ENCODE measurements around the gene P2RY6. TPM values are rescaled to one million over a fixed set of nuclear protein-coding genes. Genes with fewer than 3 reads are reported as not detected.

P2RY6 gene
- total and polyA plus RNA-seq, 3 experiments from 2014 or later = 0.20 to 0.24 TPM; not detected in 1

- Mint-ChIP-seq H3K4me3 (no peak overlapping the region), H3K27ac (no peak overlapping the region), H3K36me3 (no peaks in the 10 kb centered on the region), H3K9me3 (no peaks in the 10 kb centered on the region), H3K27me3 (peaks cover 6 to 31% of the 10 kb centered on the region in 2 donors), H3K4me1 (peaks cover 0 to 3% (median 0%) of the 10 kb centered on the region in 3 donors)
- no peak for DNase-seq
- Histone ChIP-seq H3K27me3 (ENCODE audit: insufficient read depth, low read length, poor library complexity, severe bottlenecking) (peaks cover 7% of the 10 kb centered on the region), H3K27ac (ENCODE audit: low read depth, low read length) (no peak overlapping the region), H3K9me3 (ENCODE audit: low read length) (no peaks in the 10 kb centered on the region), H3K4me3 (ENCODE audit: low read length) (no peak overlapping the region), H3K36me3 (ENCODE audit: insufficient read depth, low read length) (no peaks in the 10 kb centered on the region), H3K4me1 (ENCODE audit: insufficient read depth, low read length) (no peaks in the 10 kb centered on the region)
- POLR2A ChIA-PET = no interaction called here
- CTCF ChIA-PET = interaction anchor here (0.9 to 2.8 kb wide), 5 partner anchors 10 to 54 kb away, joined by 3 to 15 read pairs (median 7); partner anchors contain the start of gene ARHGEF17
Observed at GRCh38 chr11:73297231-73297590, 25.1 kb downstream of the P2RY6 start.

GRCh38 chr11:73297702-73298101, 25.6 kb downstream of the P2RY6 start:
- Histone ChIP-seq H3K4me3 (ENCODE audit: low read length) (no peak overlapping the region), H3K4me1 (ENCODE audit: insufficient read depth, low read length) (no peaks in the 10 kb centered on the region), H3K9me3 (ENCODE audit: low read length) (no peaks in the 10 kb centered on the region), H3K36me3 (ENCODE audit: insufficient read depth, low read length) (no peaks in the 10 kb centered on the region), H3K27me3 (ENCODE audit: insufficient read depth, low read length, poor library complexity, severe bottlenecking) (peaks cover 7% of the 10 kb centered on the region), H3K27ac (ENCODE audit: low read depth, low read length) (no peak overlapping the region)
- POLR2A ChIA-PET = no interaction called here
- DNase-seq = no peak
- peaks cover 0 to 3% (median 0%) of the 10 kb centered on the region in 3 donors for H3K4me1 Mint-ChIP-seq
- peaks cover 6 to 34% of the 10 kb centered on the region in 2 donors for H3K27me3 Mint-ChIP-seq
- H3K36me3 Mint-ChIP-seq = no peaks in the 10 kb centered on the region
- H3K9me3 Mint-ChIP-seq = no peaks in the 10 kb centered on the region
- H3K4me3 Mint-ChIP-seq = no peak overlapping the region
- CTCF ChIA-PET = interaction anchor here (0.9 to 2.8 kb wide), 5 partner anchors 10 to 53 kb away, joined by 3 to 15 read pairs (median 7); partner anchors contain the start of gene ARHGEF17
- no peak overlapping the region for H3K27ac Mint-ChIP-seq

GRCh38 chr11:73298233-73298632, 26.1 kb downstream of the P2RY6 start:
- Histone ChIP-seq H3K4me3 (ENCODE audit: low read length) (no peak overlapping the region), H3K36me3 (ENCODE audit: insufficient read depth, low read length) (no peaks in the 10 kb centered on the region), H3K27me3 (ENCODE audit: insufficient read depth, low read length, poor library complexity, severe bottlenecking) (peaks cover 7% of the 10 kb centered on the region), H3K4me1 (ENCODE audit: insufficient read depth, low read length) (no peaks in the 10 kb centered on the region), H3K27ac (ENCODE audit: low read depth, low read length) (no peak overlapping the region), H3K9me3 (ENCODE audit: low read length) (no peaks in the 10 kb centered on the region)
- Mint-ChIP-seq H3K27me3 (peaks cover 10 to 39% of the 10 kb centered on the region in 2 donors), H3K4me3 (no peak overlapping the region), H3K27ac (no peak overlapping the region), H3K36me3 (no peaks in the 10 kb centered on the region), H3K4me1 (peaks cover 0 to 3% (median 0%) of the 10 kb centered on the region in 3 donors), H3K9me3 (no peaks in the 10 kb centered on the region)
- ChIA-PET CTCF (interaction anchor here (0.9 to 2.8 kb wide), 7 partner anchors 8 to 53 kb away, joined by 3 to 15 read pairs (median 5); partner anchors contain the start of gene ARHGEF17), POLR2A (no interaction called here)
- no peak for DNase-seq

GRCh38 chr11:73299751-73300150, 27.6 kb downstream of the P2RY6 start:
- Mint-ChIP-seq H3K9me3 (no peaks in the 10 kb centered on the region), H3K36me3 (no peaks in the 10 kb centered on the region), H3K27me3 (peaks cover 11 to 49% of the 10 kb centered on the region in 2 donors), H3K27ac (no peak overlapping the region), H3K4me3 (no peak overlapping the region), H3K4me1 (peaks cover 0 to 3% (median 0%) of the 10 kb centered on the region in 3 donors)
- Histone ChIP-seq H3K36me3 (ENCODE audit: insufficient read depth, low read length) (no peaks in the 10 kb centered on the region), H3K27ac (ENCODE audit: low read depth, low read length) (no peak overlapping the region), H3K9me3 (ENCODE audit: low read length) (no peaks in the 10 kb centered on the region), H3K4me1 (ENCODE audit: insufficient read depth, low read length) (no peaks in the 10 kb centered on the region), H3K4me3 (ENCODE audit: low read length) (no peak overlapping the region), H3K27me3 (ENCODE audit: insufficient read depth, low read length, poor library complexity, severe bottlenecking) (peaks cover 7% of the 10 kb centered on the region)
- POLR2A ChIA-PET = no interaction called here
- DNase-seq = no peak
- CTCF ChIA-PET = interaction anchor here (0.7 to 2.3 kb wide), 4 partner anchors 10 to 820 kb away, joined by 3 to 9 read pairs (median 4); no protein-coding TSS in a partner anchor

GRCh38 chr11:73306069-73306841, 34.1 kb downstream of the P2RY6 start:
- Mint-ChIP-seq H3K27me3 (peaks cover 18 to 40% of the 10 kb centered on the region in 2 donors), H3K36me3 (peaks cover 0 to 3% (median 0%) of the 10 kb centered on the region in 3 donors), H3K4me1 (peaks cover 9 to 10% (median 10%) of the 10 kb centered on the region in 3 donors), H3K9me3 (no peaks in the 10 kb centered on the region), H3K27ac (peak overlapping the region in 1 of 8 donors; percentile 21), H3K4me3 (peak overlapping the region; percentile 11 to 96 (median 88))
- H3K4me3 ChIP-seq (ENCODE audit: low read length) = no peak overlapping the region
- CTCF ChIA-PET = interaction anchor here (0.6 to 8.1 kb wide), 7 partner anchors 8 to 320 kb away, joined by 3 to 109 read pairs (median 6); partner anchors contain the start of gene P2RY6
- no peaks in the 10 kb centered on the region for H3K36me3 ChIP-seq (ENCODE audit: insufficient read depth, low read length)
- peaks cover 7% of the 10 kb centered on the region for H3K4me1 ChIP-seq (ENCODE audit: insufficient read depth, low read length)
- peaks cover 8% of the 10 kb centered on the region for H3K27me3 ChIP-seq (ENCODE audit: insufficient read depth, low read length, poor library complexity, severe bottlenecking)
- POLR2A ChIA-PET = interaction anchor here (0.5 kb wide), 1 partner anchor 324 kb away, joined by 10 read pairs; no protein-coding TSS in a partner anchor
- DNase-seq = no peak
- H3K9me3 ChIP-seq (ENCODE audit: low read length) = no peaks in the 10 kb centered on the region
- no peak overlapping the region for H3K27ac ChIP-seq (ENCODE audit: low read depth, low read length)

GRCh38 chr11:73306977-73307322, 34.8 kb downstream of the P2RY6 start:
- H3K9me3 ChIP-seq (ENCODE audit: low read length) = no peaks in the 10 kb centered on the region
- peak overlapping the region; percentile 25 for H3K27ac ChIP-seq (ENCODE audit: low read depth, low read length)
- H3K27me3 Mint-ChIP-seq = peaks cover 17 to 37% of the 10 kb centered on the region in 2 donors
- POLR2A ChIA-PET = interaction anchor here (1.7 kb wide), 1 partner anchor 29 kb away, joined by 7 read pairs; no protein-coding TSS in a partner anchor
- peaks cover 0 to 3% (median 0%) of the 10 kb centered on the region in 3 donors for H3K36me3 Mint-ChIP-seq
- H3K4me3 Mint-ChIP-seq = peak overlapping the region; percentile 86 to 96 (median 89)
- CTCF ChIA-PET = interaction anchor here (0.6 to 8.1 kb wide), 9 partner anchors 9 to 354 kb away, joined by 3 to 109 read pairs (median 6); partner anchors contain the start of gene P2RY6
- H3K36me3 ChIP-seq (ENCODE audit: insufficient read depth, low read length) = no peaks in the 10 kb centered on the region
- H3K4me1 Mint-ChIP-seq = peaks cover 9 to 10% (median 10%) of the 10 kb centered on the region in 3 donors
- no peak for DNase-seq
- H3K4me3 ChIP-seq (ENCODE audit: low read length) = peak overlapping the region; percentile 57
- H3K27ac Mint-ChIP-seq = peak overlapping the region in 5 of 8 donors; percentile 4 to 95 (median 29)
- peaks cover 6% of the 10 kb centered on the region for H3K27me3 ChIP-seq (ENCODE audit: insufficient read depth, low read length, poor library complexity, severe bottlenecking)
- H3K9me3 Mint-ChIP-seq = no peaks in the 10 kb centered on the region
- H3K4me1 ChIP-seq (ENCODE audit: insufficient read depth, low read length) = peaks cover 7% of the 10 kb centered on the region

GRCh38 chr11:73307323-73308002, 35.3 kb downstream of the P2RY6 start:
- peaks cover 16 to 33% of the 10 kb centered on the region in 2 donors for H3K27me3 Mint-ChIP-seq
- POLR2A ChIA-PET = interaction anchor here (1.7 kb wide), 1 partner anchor 28 kb away, joined by 7 read pairs; no protein-coding TSS in a partner anchor
- peaks cover 0 to 3% (median 0%) of the 10 kb centered on the region in 3 donors for H3K36me3 Mint-ChIP-seq
- Histone ChIP-seq H3K27me3 (ENCODE audit: insufficient read depth, low read length, poor library complexity, severe bottlenecking) (peaks cover 5% of the 10 kb centered on the region), H3K4me3 (ENCODE audit: low read length) (peak overlapping the region; percentile 67), H3K9me3 (ENCODE audit: low read length) (no peaks in the 10 kb centered on the region), H3K4me1 (ENCODE audit: insufficient read depth, low read length) (peaks cover 7% of the 10 kb centered on the region), H3K36me3 (ENCODE audit: insufficient read depth, low read length) (no peaks in the 10 kb centered on the region), H3K27ac (ENCODE audit: low read depth, low read length) (peak overlapping the region; percentile 25)
- peak overlapping the region; percentile 86 to 96 (median 89) for H3K4me3 Mint-ChIP-seq
- peak; percentile 79 to 91 (median 82) for DNase-seq
- peak overlapping the region in 6 of 8 donors; percentile 4 to 95 (median 30) for H3K27ac Mint-ChIP-seq
- H3K4me1 Mint-ChIP-seq = peaks cover 9 to 10% (median 10%) of the 10 kb centered on the region in 3 donors
- no peaks in the 10 kb centered on the region for H3K9me3 Mint-ChIP-seq
- CTCF ChIA-PET = interaction anchor here (0.6 to 8.1 kb wide), 11 partner anchors 9 to 354 kb away, joined by 3 to 109 read pairs (median 6); partner anchors contain the start of gene P2RY6
